Adrenal gland (tissue), 12 donors: ENCODE results near the gene CA11. TPM values are rescaled to one million over a fixed set of nuclear protein-coding genes. Genes with fewer than 3 reads are reported as not detected.
A peak's percentile ranks its signal among the peaks of the same experiment; 100 is the strongest.

ENCODE experiments used
- DNase-seq, 7 donors: peaks; one replicate each; pipeline ENCODE4 v3.0.0-alpha.2; 2019 to 2020
- H3K27ac ChIP-seq, 5 donors: fragments of 200-600 bp; sonication (generic) in 4 of 5; 1 replicate in 3 of 5; 2 replicates in 2 of 5; pipeline versions ENCODE4 v1.5.1 to v1.8.0; 2016 to 2020; ENCODE audit warnings: mild to moderate bottlenecking in 1 of 5
- H3K27me3 ChIP-seq: fragments of 200-600 bp; 2 replicates; pipeline ENCODE4 v1.8.0; 2021
- H3K36me3 ChIP-seq, 2 donors: fragments of 200-600 bp; replicated peaks in 1 of 2; 1 replicate in 1 of 2; 2 replicates in 1 of 2; pipeline versions ENCODE4 v1.5.1 to v1.8.0; 2018 to 2022
- H3K4me1 ChIP-seq, 2 donors: fragments of 200-600 bp; replicated peaks in 1 of 2; 1 replicate in 1 of 2; 2 replicates in 1 of 2; pipeline versions ENCODE4 v1.5.1 to v1.8.0; 2018 to 2021
- H3K4me3 ChIP-seq, 4 donors: fragments of 200-600 bp; sonication (generic) in 3 of 4; one replicate each; pipeline ENCODE4 v1.5.1; 2016 to 2018
- H3K9me3 ChIP-seq, 3 donors: fragments of 200-600 bp; sonication (generic) in 1 of 3; replicated peaks in 1 of 3; 1 replicate in 2 of 3; 2 replicates in 1 of 3; pipeline versions ENCODE4 v1.5.1 to v1.8.0; 2016 to 2021
- POLR2A ChIP-seq, 2 donors: fragments of 450-650 bp; IDR thresholded peaks; one replicate each; pipeline ENCODE4 v1.6.1; 2017; ENCODE audit warnings: antibody characterized with exemption in 2 of 2, mild to moderate bottlenecking in 2 of 2, moderate library complexity in 1 of 2
- whole genome bisulfite sequencing, 4 donors: extraction: QIAGEN DNeasy Blood & Tissue Kit in 2 of 4; methylation state at CpG; one replicate each; pipeline versions ENCODE4 v1.1.5 to v1.1.7; 2013 to 2017; 5-methylcytosine and 5-hydroxymethylcytosine counted together
- intact Hi-C, 2 donors: fragments of 100-400 bp; cut with DNase I; formaldehyde crosslinking; loops; one replicate each; pipeline versions ENCODE4 v1.14.1 to v1.15.0; 2022 to 2023
- polyA plus RNA-seq, 3 donors: library from polyadenylated mRNA; stranded (reverse); fragments of 200-250 nt in 2 of 3; fragments of 350-450 nt in 1 of 3; fragmentation: Illumina TruSeq in 1 of 3; extraction: RNeasy Lipid Tissue Mini Kit (QIAGEN cat#74804) in 1 of 3; gene quantifications; one replicate each; pipeline ENCODE4 v1.2.3, GENCODE V29; 2013 to 2014
- total RNA-seq, 9 donors: library from RNA; depleted of rRNA in 4 of 9; stranded (reverse); fragments of >200 nt in 4 of 9; fragments of 120-200 nt in 1 of 9; fragmentation: NEBNext Ultra II Directional in 1 of 9; extraction: Animal tissue kit (Norgen Biotek cat#: 25700) in 1 of 9; gene quantifications; one replicate each; pipeline versions ENCODE4 v1.1.0 to v1.2.4, GENCODE V29; 2013 to 2023
- TF ChIP-seq, protein P1 (sequence below), 6 experiments: fragments of 450-650 bp in 4 of 6; fragments of 200-600 bp in 2 of 6; sonication (generic) in 1 of 6; IDR thresholded peaks; 1 replicate in 5 of 6; 2 replicates in 1 of 6; pipeline versions ENCODE4 v1.5.1 to v1.8.0; 2016 to 2021; ENCODE audit warnings: antibody characterized with exemption in 6 of 6, mild to moderate bottlenecking in 2 of 6, moderate library complexity in 1 of 6
- donor health status: healthy with polysubstance abuse.
- donor health status: Bipolar disorder and iron deficiency.
- donor health status: DM: yes; HTN: yes; CAD: no.
- donor health status: DM: no; HTN: no; CAD: no.
- donor health status: DM: no; HTN: no; CAD: no.
- donor health status: DM: yes; HTN: yes; CAD: no.

Gene CA11
- total and polyA plus RNA-seq, 12 donors: 6.0 to 125 (median 23.7) TPM

DNA sequence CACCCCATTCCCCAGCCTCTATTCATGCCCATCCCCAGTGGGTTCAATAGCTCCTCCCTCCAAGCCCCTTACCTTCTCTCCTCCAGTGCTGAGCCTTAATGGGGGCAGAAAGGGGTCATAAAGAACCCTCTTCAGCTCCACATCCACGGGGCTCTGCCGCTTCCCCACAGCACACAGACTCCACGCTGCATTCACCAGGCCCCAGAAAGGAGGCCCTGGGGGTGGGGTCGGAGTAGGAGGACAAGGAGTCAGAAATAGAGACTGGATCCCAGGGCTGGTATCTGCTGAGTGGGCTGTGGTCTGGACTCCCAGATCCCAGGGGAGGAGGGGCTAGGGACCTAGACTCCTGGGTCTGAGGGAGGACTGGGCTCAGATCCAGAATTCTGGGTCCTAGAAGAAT, 1.6 kb downstream of the CA11 start:
- no peak for DNase-seq
- no peak overlapping the region for H3K4me3 ChIP-seq
- no peak overlapping the region for H3K27ac ChIP-seq
- H3K27me3 ChIP-seq: no peaks in the 10 kb centered on the region
- TF ChIP-seq, protein P1, sequence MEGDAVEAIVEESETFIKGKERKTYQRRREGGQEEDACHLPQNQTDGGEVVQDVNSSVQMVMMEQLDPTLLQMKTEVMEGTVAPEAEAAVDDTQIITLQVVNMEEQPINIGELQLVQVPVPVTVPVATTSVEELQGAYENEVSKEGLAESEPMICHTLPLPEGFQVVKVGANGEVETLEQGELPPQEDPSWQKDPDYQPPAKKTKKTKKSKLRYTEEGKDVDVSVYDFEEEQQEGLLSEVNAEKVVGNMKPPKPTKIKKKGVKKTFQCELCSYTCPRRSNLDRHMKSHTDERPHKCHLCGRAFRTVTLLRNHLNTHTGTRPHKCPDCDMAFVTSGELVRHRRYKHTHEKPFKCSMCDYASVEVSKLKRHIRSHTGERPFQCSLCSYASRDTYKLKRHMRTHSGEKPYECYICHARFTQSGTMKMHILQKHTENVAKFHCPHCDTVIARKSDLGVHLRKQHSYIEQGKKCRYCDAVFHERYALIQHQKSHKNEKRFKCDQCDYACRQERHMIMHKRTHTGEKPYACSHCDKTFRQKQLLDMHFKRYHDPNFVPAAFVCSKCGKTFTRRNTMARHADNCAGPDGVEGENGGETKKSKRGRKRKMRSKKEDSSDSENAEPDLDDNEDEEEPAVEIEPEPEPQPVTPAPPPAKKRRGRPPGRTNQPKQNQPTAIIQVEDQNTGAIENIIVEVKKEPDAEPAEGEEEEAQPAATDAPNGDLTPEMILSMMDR (IDR thresholded peaks at IDR 0.05): no peak
- peaks cover 11 to 13% of the 10 kb centered on the region in 2 donors for H3K4me1 ChIP-seq
- H3K9me3 ChIP-seq: no peaks in the 10 kb centered on the region
- no peaks in the 10 kb centered on the region for H3K36me3 ChIP-seq
- WGBS, 4 donors: 68 to 86% (median 77%) methylated on average over 4 of the region's 4 CpGs
- intact Hi-C loops: loop anchor here in 1 of 2 donors (10.0 kb wide), 1 partner anchor 200 kb away; no protein-coding TSS in a partner anchor

DNA sequence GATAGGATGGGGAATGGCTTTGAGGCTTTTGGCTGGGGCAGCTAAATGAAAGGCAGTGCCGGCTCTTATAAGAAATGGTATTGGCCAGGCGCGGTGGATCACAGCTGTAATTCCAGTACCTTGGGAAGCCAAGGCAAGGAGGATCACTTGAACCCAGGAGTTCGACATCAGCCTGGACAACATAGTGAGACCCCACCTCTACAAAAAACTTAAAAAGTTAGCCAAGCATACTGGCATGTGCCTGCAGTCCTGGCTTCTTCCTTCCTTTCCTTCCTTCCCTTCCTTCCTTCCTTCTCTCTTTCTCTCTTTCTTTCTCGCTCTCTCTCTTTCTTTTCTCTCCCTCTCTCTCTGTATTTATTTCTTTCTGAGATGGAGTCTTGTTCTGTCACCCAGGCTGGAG, 3.1 kb downstream of the CA11 start:
- TF ChIP-seq POLR2A (IDR thresholded peaks at IDR 0.05): no peak
- TF ChIP-seq, protein P1 (IDR thresholded peaks at IDR 0.05): no peak
- H3K9me3 ChIP-seq: no peaks in the 10 kb centered on the region
- H3K4me3 ChIP-seq: no peak overlapping the region
- no peak for DNase-seq
- H3K27ac ChIP-seq: no peak overlapping the region
- peaks cover 17 to 21% of the 10 kb centered on the region in 2 donors for H3K4me1 ChIP-seq
- WGBS, 4 donors: 86 to 93% (median 90%) methylated on average over 5 of the region's 5 CpGs
- intact Hi-C loops: loop anchor here in 1 of 2 donors (10.0 kb wide), 1 partner anchor 202 kb away; no protein-coding TSS in a partner anchor
- no peaks in the 10 kb centered on the region for H3K36me3 ChIP-seq
- H3K27me3 ChIP-seq: no peaks in the 10 kb centered on the region

DNA sequence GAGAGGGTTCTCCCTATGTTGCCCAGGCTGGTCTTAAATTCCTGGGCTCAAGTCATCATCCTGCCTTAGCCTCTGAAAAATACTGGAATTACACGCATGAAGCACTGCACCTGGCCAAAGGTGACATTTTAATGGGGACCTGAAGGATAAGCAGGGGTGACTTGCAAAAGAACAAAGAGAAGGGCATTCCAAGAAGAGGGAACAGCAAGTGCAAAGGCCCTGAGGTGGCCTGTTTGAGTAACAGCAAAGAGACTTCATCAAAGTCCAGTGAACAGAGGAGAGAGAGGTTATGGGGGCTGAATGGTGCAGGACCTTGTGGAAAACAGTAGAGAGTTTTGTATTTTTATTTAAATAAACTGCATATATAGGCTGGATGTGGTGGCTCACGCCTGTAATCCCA, 4.1 kb downstream of the CA11 start:
- TF ChIP-seq POLR2A (IDR thresholded peaks at IDR 0.05): no peak
- TF ChIP-seq, protein P1 (IDR thresholded peaks at IDR 0.05): no peak
- H3K4me3 ChIP-seq: no peak overlapping the region
- peaks cover 17 to 21% of the 10 kb centered on the region in 2 donors for H3K4me1 ChIP-seq
- no peak overlapping the region for H3K27ac ChIP-seq
- no peak for DNase-seq
- H3K36me3 ChIP-seq: no peaks in the 10 kb centered on the region
- H3K27me3 ChIP-seq: no peaks in the 10 kb centered on the region
- no peaks in the 10 kb centered on the region for H3K9me3 ChIP-seq
- intact Hi-C loops: loop anchor here in 1 of 2 donors (10.0 kb wide), 1 partner anchor 203 kb away; no protein-coding TSS in a partner anchor
- WGBS, 4 donors: 88 to 98% (median 92%) methylated on average over 2 of the region's 2 CpGs

DNA sequence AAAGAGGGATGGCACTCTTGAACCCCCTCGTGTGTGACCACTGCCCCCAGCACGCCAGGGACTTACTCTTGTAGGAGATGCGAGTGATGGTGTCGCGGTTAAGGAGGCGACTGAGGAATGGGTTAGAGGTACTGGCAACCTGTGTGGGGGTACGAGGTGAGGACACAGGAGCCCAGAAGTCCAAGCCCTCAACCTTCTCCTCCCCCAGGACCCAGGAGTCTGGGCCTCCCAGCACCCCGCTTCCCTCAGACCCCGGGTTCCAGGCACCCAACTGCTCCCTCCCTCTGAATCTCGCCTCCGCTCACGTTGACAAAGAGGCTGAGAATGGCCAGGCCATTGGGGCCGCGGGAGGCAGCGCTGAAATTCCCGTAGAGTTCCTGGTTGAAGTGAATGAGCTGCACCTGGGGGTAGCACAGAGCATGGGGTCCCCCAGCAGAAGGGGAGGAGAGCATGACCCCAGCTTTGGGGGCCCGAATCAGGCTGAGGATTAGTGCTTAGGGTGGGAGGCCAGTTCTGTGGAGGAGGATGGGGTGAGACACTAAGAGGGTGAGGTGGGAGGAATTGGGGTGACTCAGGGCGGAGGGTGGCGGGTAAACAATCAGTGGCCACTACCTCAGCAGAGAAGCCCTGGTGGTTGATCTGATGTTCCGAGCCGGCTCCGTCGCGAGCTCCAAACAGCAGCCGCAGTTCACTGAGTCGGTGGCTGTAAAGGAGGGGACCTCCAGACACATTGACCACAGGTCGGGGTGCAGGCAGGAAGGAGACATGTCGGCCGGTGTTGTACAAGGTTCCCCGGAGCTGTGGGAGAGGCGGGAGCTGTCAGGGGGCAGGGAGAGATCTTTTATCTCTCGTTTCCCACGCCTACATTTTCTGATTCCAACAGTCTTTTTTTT, 6.3 kb downstream of the CA11 start:
- no peaks in the 10 kb centered on the region for H3K9me3 ChIP-seq
- no peaks in the 10 kb centered on the region for H3K36me3 ChIP-seq
- intact Hi-C loops: loop anchor here in 1 of 2 donors (10.0 kb wide), 1 partner anchor 205 kb away; no protein-coding TSS in a partner anchor
- peaks cover 11 to 26% of the 10 kb centered on the region in 2 donors for H3K4me1 ChIP-seq
- TF ChIP-seq POLR2A (IDR thresholded peaks at IDR 0.05): no peak
- TF ChIP-seq, protein P1 (IDR thresholded peaks at IDR 0.05): no peak
- no peaks in the 10 kb centered on the region for H3K27me3 ChIP-seq
- peak in 6 of 7 donors; percentile 38 to 75 (median 52) for DNase-seq
- no peak overlapping the region for H3K4me3 ChIP-seq
- H3K27ac ChIP-seq: no peak overlapping the region
- 63 to 80% (median 76%) methylated on average over 25 to 33 of the region's 33 CpGs for WGBS, 4 donors
